Endothelial cell of umbilical vein (primary cell): Measurements from ENCODE around the gene SERPIND1. TPM values are rescaled to one million over a fixed set of nuclear protein-coding genes. Genes with fewer than 3 reads are reported as not detected.

ENCODE experiments used
- BruUV-seq: library from RNA; stranded (reverse); fragments of 400-500 nt; replicated peaks from 2 replicates; lab custom pipeline; 2021; lab: Mats Ljungman, UMichigan
- CTCF ChIA-PET: fragments of 300-600, 350-600 bp; sonication (Branson Sonifier 250); formaldehyde crosslinking; loops from one replicate; lab custom pipeline; 2021; ENCODE audit warnings: antibody characterized with exemption, inconsistent platforms; lab: Charles Lee
- POLR2A ChIA-PET: fragments of 300-600, 350-600 bp; sonication (Branson Sonifier 250); formaldehyde crosslinking; loops from one replicate; lab custom pipeline; 2021; ENCODE audit warnings: antibody characterized with exemption, inconsistent platforms; lab: Charles Lee
- DNase-seq: peaks from one replicate; pipeline ENCODE4 v3.0.0-alpha.2; 2011; ENCODE audit warnings: low read depth, low spot score
- FAIRE-seq: peaks from 2 replicates; lab custom pipeline; 2011; peaks lifted over from hg19 to GRCh38; lab: Jason Lieb, UNC
- H2AFZ ChIP-seq: 2 replicates; pipeline ENCODE4 v1.6.0; 2012; ENCODE audit warnings: low read depth, low read length, control low read depth, inconsistent platforms
- H3K27ac ChIP-seq: 2 replicates; pipeline ENCODE4 v1.5.1; 2011; ENCODE audit warnings: low read depth, mild to moderate bottlenecking, control low read depth, low read length, moderate library complexity; ENCODE audit not compliant: insufficient read depth
- H3K27me3 ChIP-seq, 2 experiments: 2 replicates each; pipeline versions ENCODE4 v1.6.0 to v1.6.1; 2011; ENCODE audit warnings: low read length in 2 of 2, mixed read lengths in 1 of 2; ENCODE audit not compliant: control insufficient read depth in 2 of 2, insufficient read depth in 2 of 2
- H3K36me3 ChIP-seq, 2 experiments: 2 replicates in 1 of 2; 3 replicates in 1 of 2; pipeline ENCODE4 v1.5.1; 2011; ENCODE audit warnings: low read length in 2 of 2, mild to moderate bottlenecking in 1 of 2, moderate library complexity in 1 of 2; ENCODE audit not compliant: control insufficient read depth in 2 of 2, insufficient read depth in 2 of 2; ENCODE audit errors: extremely low read depth in 1 of 2
- H3K4me1 ChIP-seq: 3 replicates; pipeline ENCODE4 v1.5.1; 2011; ENCODE audit warnings: mild to moderate bottlenecking, low read length; ENCODE audit not compliant: control insufficient read depth, insufficient read depth; ENCODE audit errors: extremely low read depth
- H3K4me2 ChIP-seq: 2 replicates; pipeline ENCODE4 v1.6.1; 2011; ENCODE audit warnings: low read length, control low read depth, mixed read lengths; ENCODE audit not compliant: insufficient read depth
- H3K4me3 ChIP-seq, 3 experiments: fragments of 200-600 bp in 1 of 3; sonication (generic), shearing (Covaris generic) in 1 of 3; replicated peaks in 1 of 3; 2 replicates each; pipeline ENCODE4 v1.5.1; 2011 to 2016; ENCODE audit warnings: control low read depth in 3 of 3, low read length in 3 of 3, mild to moderate bottlenecking in 2 of 3, inconsistent platforms in 1 of 3, low read depth in 1 of 3, moderate library complexity in 1 of 3; ENCODE audit not compliant: insufficient read depth in 1 of 3
- H3K79me2 ChIP-seq: 2 replicates; pipeline ENCODE4 v1.6.0; 2012; ENCODE audit warnings: low read length, inconsistent platforms; ENCODE audit not compliant: control insufficient read depth, insufficient read depth
- H3K9ac ChIP-seq: replicated peaks from 2 replicates; pipeline ENCODE3; 2011; ENCODE audit warnings: low read length, control low read depth; ENCODE audit not compliant: insufficient read depth; ENCODE audit errors: extremely low read depth
- H3K9me1 ChIP-seq: replicated peaks from 3 replicates; pipeline ENCODE4 v1.6.0; 2011; ENCODE audit warnings: mild to moderate bottlenecking, low read length; ENCODE audit not compliant: control insufficient read depth, insufficient read depth; ENCODE audit errors: extremely low read depth
- H3K9me3 ChIP-seq: replicated peaks from 2 replicates; pipeline ENCODE4 v1.5.1; 2012; ENCODE audit warnings: low read length, inconsistent platforms; ENCODE audit not compliant: control insufficient read depth, insufficient read depth
- H4K20me1 ChIP-seq: replicated peaks from 2 replicates; pipeline ENCODE3; 2011; ENCODE audit warnings: mild to moderate bottlenecking, low read length; ENCODE audit not compliant: control insufficient read depth, insufficient read depth; ENCODE audit errors: extremely low read depth
- CTCF ChIP-seq, 2 donors: IDR thresholded peaks; 1 replicate in 1 of 2; 2 replicates in 1 of 2; pipeline ENCODE4 v1.5.1; 2011; ENCODE audit warnings: low read length in 2 of 2, mild to moderate bottlenecking in 2 of 2, moderate library complexity in 2 of 2, control low read depth in 1 of 2, inconsistent platforms in 1 of 2, low read depth in 1 of 2; ENCODE audit not compliant: insufficient read depth in 1 of 2; ENCODE audit errors: extremely low read depth in 1 of 2
- EZH2 ChIP-seq: IDR thresholded peaks from 2 replicates; pipeline ENCODE4 v1.6.1; 2012; ENCODE audit warnings: borderline replicate concordance, low read depth, mild to moderate bottlenecking, moderate library complexity, low read length, inconsistent platforms; ENCODE audit not compliant: severe bottlenecking
- FOS ChIP-seq: IDR thresholded peaks from 2 replicates; pipeline ENCODE4 v1.6.1; 2011; ENCODE audit warnings: mild to moderate bottlenecking, low read length, moderate library complexity, borderline replicate concordance; ENCODE audit not compliant: insufficient read depth
- GATA2 ChIP-seq: IDR thresholded peaks from 2 replicates; pipeline ENCODE4 v1.7.0; 2011; ENCODE audit warnings: low read depth, mild to moderate bottlenecking, moderate library complexity, mixed read lengths, low read length; ENCODE audit not compliant: insufficient read length, insufficient read depth
- JUN ChIP-seq: IDR thresholded peaks from 2 replicates; pipeline ENCODE4 v1.6.1; 2011; ENCODE audit warnings: borderline replicate concordance, low read depth; ENCODE audit not compliant: insufficient read length, insufficient read depth
- MAX ChIP-seq: IDR thresholded peaks from 2 replicates; pipeline ENCODE4 v1.6.1; 2011; ENCODE audit not compliant: insufficient read depth, insufficient read length
- MYC ChIP-seq: IDR thresholded peaks from one replicate; pipeline ENCODE4 v1.6.1; 2011; ENCODE audit warnings: mild to moderate bottlenecking, low read depth, low read length
- POLR2A ChIP-seq: IDR thresholded peaks from 2 replicates; pipeline ENCODE4 v1.6.1; 2012; ENCODE audit warnings: low read depth, mild to moderate bottlenecking, control low read depth, low read length
- POLR2AphosphoS5 ChIP-seq: IDR thresholded peaks from 2 replicates; pipeline ENCODE4 v1.6.1; 2012; ENCODE audit warnings: low read depth, mild to moderate bottlenecking, control low read depth, low read length, moderate library complexity; ENCODE audit not compliant: insufficient read depth
- dilution Hi-C: fragments of 300-500 bp; cut with MboI; formaldehyde crosslinking; loops from one replicate; pipeline ENCODE4 v1.15.0; 2019; ENCODE audit warnings: low sequenced_read_pairs; ENCODE audit not compliant: extremely low pct_ligation_motif_present
- intact Hi-C: fragments of 100-400 bp; cut with micrococcal nuclease; formaldehyde crosslinking; loops from one replicate; pipeline ENCODE4 v1.10.0; 2022
- polyA plus RNA-seq, 4 experiments: library from polyadenylated mRNA; depleted of rRNA in 3 of 4; stranded (reverse) in 3 of 4; unstranded in 1 of 4; fragments of >200 nt; gene quantifications; 2 replicates each; pipeline versions ENCODE4 v1.2.1 to v1.2.3, GENCODE V29; 2011 to 2012; ENCODE audit warnings: missing spikeins in 1 of 4
- total RNA-seq: library from RNA; stranded (reverse); gene quantifications from 2 replicates; pipeline ENCODE4 v1.2.3, GENCODE V29; 2021

SERPIND1 gene
- total and polyA plus RNA-seq, 2 donors (not counting 3 experiments of a cell fraction or from before 2014, with no cell fraction given), result 0.94 to 1.8 TPM

GRCh38 chr22:20834206-20834605, 60.3 kb downstream of the SERPIND1 start:
- peaks cover 7% of the 10 kb centered on the region for H3K79me2 ChIP-seq
- peaks cover 0 to 12% of the 10 kb centered on the region in 2 experiments for H3K36me3 ChIP-seq
- H4K20me1 ChIP-seq, result no peaks in the 10 kb centered on the region
- no TSS peak for BruUV-seq
- FAIRE-seq, result no peak
- no peaks in the 10 kb centered on the region for H3K9me1 ChIP-seq
- no peaks in the 10 kb centered on the region for H3K9me3 ChIP-seq
- no peak overlapping the region for H3K4me3 ChIP-seq
- H3K27me3 ChIP-seq, result no peaks in the 10 kb centered on the region
- DNase-seq, result no peak
- dilution Hi-C loops, result no loop called here
- H3K4me1 ChIP-seq, result no peaks in the 10 kb centered on the region
- no peak for TF ChIP-seq POLR2AphosphoS5
- TF ChIP-seq EZH2, result no peak
- TF ChIP-seq POLR2A, result no peak
- no peak for TF ChIP-seq GATA2
- TF ChIP-seq MAX, result no peak
- TF ChIP-seq MYC, result no peak
- TF ChIP-seq JUN, result no peak
- H3K27ac ChIP-seq, result no peak overlapping the region
- CTCF ChIA-PET, result interaction anchor here (1.5 kb wide), 1 partner anchor 57 kb away, joined by 3 read pairs; no protein-coding TSS in a partner anchor
- H3K4me2 ChIP-seq, result no peak overlapping the region
- intact Hi-C loops, result no loop called here
- H3K9ac ChIP-seq, result no peak overlapping the region
- no peak overlapping the region for H2AFZ ChIP-seq
- POLR2A ChIA-PET, result interaction anchor here (0.6 kb wide), 2 partner anchors 37 to 235 kb away, joined by 4 to 6 read pairs; no protein-coding TSS in a partner anchor

GRCh38 chr22:20834725-20835124, 60.8 kb downstream of the SERPIND1 start:
- dilution Hi-C loops (no loop called here), intact Hi-C loops (no loop called here)
- TF ChIP-seq JUN (no peak), CTCF (IDR thresholded peaks at IDR 0.05; ENCODE audit: extremely low read depth in 1 of 2, insufficient read depth in 1 of 2, low read depth in 1 of 2, low read length in 2 of 2) (no peak), MYC (no peak), FOS (no peak), GATA2 (no peak), EZH2 (no peak), MAX (no peak), POLR2AphosphoS5 (no peak), POLR2A (no peak)
- no peak for FAIRE-seq
- no peak overlapping the region for H3K27ac ChIP-seq
- no peak overlapping the region for H3K4me3 ChIP-seq
- no peaks in the 10 kb centered on the region for H3K9me1 ChIP-seq
- no peak overlapping the region for H2AFZ ChIP-seq
- ChIA-PET CTCF (interaction anchor here (0.9 to 1.5 kb wide), 2 partner anchors 10 to 57 kb away, joined by 3 to 5 read pairs; no protein-coding TSS in a partner anchor), POLR2A (interaction anchor here (0.7 kb wide), 1 partner anchor 959 kb away, joined by 4 read pairs; no protein-coding TSS in a partner anchor)
- no peak overlapping the region for H3K9ac ChIP-seq
- H3K79me2 ChIP-seq, result peaks cover 12% of the 10 kb centered on the region
- no peak overlapping the region for H3K4me2 ChIP-seq
- H3K9me3 ChIP-seq, result no peaks in the 10 kb centered on the region
- no peak for DNase-seq
- H4K20me1 ChIP-seq, result no peaks in the 10 kb centered on the region
- no TSS peak for BruUV-seq
- H3K4me1 ChIP-seq, result no peaks in the 10 kb centered on the region
- peaks cover 0 to 12% of the 10 kb centered on the region in 2 experiments for H3K36me3 ChIP-seq
- H3K27me3 ChIP-seq, result no peaks in the 10 kb centered on the region
